Peyer's patch (tissue), 4 donors: ENCODE measurements around the gene CD38.

Experiments used
- POLR2A ChIP-seq, 2 donors: fragments of 450-650 bp; IDR thresholded peaks; one replicate each; pipeline ENCODE4 v1.5.1; 2017; ENCODE audit warnings: antibody characterized with exemption in 2 of 2, mild to moderate bottlenecking in 2 of 2, moderate library complexity in 2 of 2
- TF ChIP-seq, protein P1 (sequence below), 6 experiments: fragments of 450-650 bp in 4 of 6; fragments of 200-600 bp in 2 of 6; sonication (generic) in 1 of 6; IDR thresholded peaks; one replicate each; pipeline ENCODE4 v1.5.1; 2017 to 2019; ENCODE audit warnings: antibody characterized with exemption in 6 of 6, mild to moderate bottlenecking in 3 of 6, moderate library complexity in 1 of 6

DNA sequence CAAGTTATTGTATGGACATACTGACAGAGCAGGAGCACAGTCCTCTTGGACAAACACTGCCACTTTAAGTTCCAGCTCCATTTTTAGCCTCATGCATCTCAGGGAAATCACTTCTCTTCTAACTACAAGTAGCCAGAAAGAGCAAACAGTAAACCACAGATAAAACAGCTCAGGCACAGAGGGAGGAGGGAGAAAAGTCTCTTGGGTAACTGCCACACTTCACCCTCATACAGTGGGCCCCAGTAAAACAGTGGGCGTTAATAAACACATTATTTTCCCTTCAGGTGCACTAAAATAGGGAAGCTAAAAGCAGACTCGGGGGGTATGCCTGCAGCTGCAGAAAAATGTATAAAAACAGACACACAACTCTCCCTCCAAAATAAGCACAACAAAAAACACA, 21.6 kb downstream of the CD38 start:
- TF ChIP-seq, protein P1, sequence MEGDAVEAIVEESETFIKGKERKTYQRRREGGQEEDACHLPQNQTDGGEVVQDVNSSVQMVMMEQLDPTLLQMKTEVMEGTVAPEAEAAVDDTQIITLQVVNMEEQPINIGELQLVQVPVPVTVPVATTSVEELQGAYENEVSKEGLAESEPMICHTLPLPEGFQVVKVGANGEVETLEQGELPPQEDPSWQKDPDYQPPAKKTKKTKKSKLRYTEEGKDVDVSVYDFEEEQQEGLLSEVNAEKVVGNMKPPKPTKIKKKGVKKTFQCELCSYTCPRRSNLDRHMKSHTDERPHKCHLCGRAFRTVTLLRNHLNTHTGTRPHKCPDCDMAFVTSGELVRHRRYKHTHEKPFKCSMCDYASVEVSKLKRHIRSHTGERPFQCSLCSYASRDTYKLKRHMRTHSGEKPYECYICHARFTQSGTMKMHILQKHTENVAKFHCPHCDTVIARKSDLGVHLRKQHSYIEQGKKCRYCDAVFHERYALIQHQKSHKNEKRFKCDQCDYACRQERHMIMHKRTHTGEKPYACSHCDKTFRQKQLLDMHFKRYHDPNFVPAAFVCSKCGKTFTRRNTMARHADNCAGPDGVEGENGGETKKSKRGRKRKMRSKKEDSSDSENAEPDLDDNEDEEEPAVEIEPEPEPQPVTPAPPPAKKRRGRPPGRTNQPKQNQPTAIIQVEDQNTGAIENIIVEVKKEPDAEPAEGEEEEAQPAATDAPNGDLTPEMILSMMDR (IDR thresholded peaks at IDR 0.05), result no peak
- TF ChIP-seq POLR2A (IDR thresholded peaks at IDR 0.05), result no peak
